ENCODE measurements around the gene INSIG1.

INSIG1 gene

GRCh38 chr7:155340721-155341120 is 43.0 kb downstream of the INSIG1 start:
- TF ChIP-seq CTCF (IDR thresholded peaks at IDR 0.05; ENCODE audit: control insufficient read depth, extremely low read depth, insufficient read depth), result no peak
- H3K4me3 ChIP-seq (ENCODE audit: low read depth, low read length), result no peak overlapping the region
- no peak for DNase-seq (ENCODE audit: low read depth)

GRCh38 chr7:155341463-155341983 is 43.8 kb downstream of the INSIG1 start:
- no peak for TF ChIP-seq CTCF (IDR thresholded peaks at IDR 0.05; ENCODE audit: control insufficient read depth, extremely low read depth, insufficient read depth)
- no peak for DNase-seq (ENCODE audit: low read depth)
- no peak overlapping the region for H3K4me3 ChIP-seq (ENCODE audit: low read depth, low read length)

- H3K4me3 ChIP-seq (ENCODE audit: low read depth, low read length), result no peak overlapping the region
- TF ChIP-seq CTCF (IDR thresholded peaks at IDR 0.05; ENCODE audit: control insufficient read depth, extremely low read depth, insufficient read depth), result no peak
- DNase-seq (ENCODE audit: low read depth), result no peak
Observed at GRCh38 chr7:155342313-155342712, 44.6 kb downstream of the INSIG1 start.

- DNase-seq (ENCODE audit: low read depth), result no peak
- no peak for TF ChIP-seq CTCF (IDR thresholded peaks at IDR 0.05; ENCODE audit: control insufficient read depth, extremely low read depth, insufficient read depth)
- H3K4me3 ChIP-seq (ENCODE audit: low read depth, low read length), result no peak overlapping the region
Observed at GRCh38 chr7:155343150-155343549, 45.5 kb downstream of the INSIG1 start.

GRCh38 chr7:155343661-155344121 is 46.0 kb downstream of the INSIG1 start:
- TF ChIP-seq CTCF (IDR thresholded peaks at IDR 0.05; ENCODE audit: control insufficient read depth, extremely low read depth, insufficient read depth), result no peak
- no peak for DNase-seq (ENCODE audit: low read depth)
- H3K4me3 ChIP-seq (ENCODE audit: low read depth, low read length), result no peak overlapping the region

GRCh38 chr7:155344270-155344617 is 46.6 kb downstream of the INSIG1 start:
- no peak for DNase-seq (ENCODE audit: low read depth)
- no peak for TF ChIP-seq CTCF (IDR thresholded peaks at IDR 0.05; ENCODE audit: control insufficient read depth, extremely low read depth, insufficient read depth)
- H3K4me3 ChIP-seq (ENCODE audit: low read depth, low read length), result no peak overlapping the region; the same call in 1 of the 2 replicates
